ENCODE measurements around the gene SCARB1. TPM values are rescaled to one million over a fixed set of nuclear protein-coding genes. Genes with fewer than 3 reads are reported as not detected.

The SCARB1 gene
- total RNA-seq, 2 experiments from 2014 or later: 5.3 to 6.2 TPM

- POLR2A ChIA-PET: interaction anchor here (0.5 kb wide), 1 partner anchor 252 kb away, joined by 4 read pairs; no protein-coding TSS in a partner anchor
- peaks cover 11% of the 10 kb centered on the region for H3K27me3 Mint-ChIP-seq
- CTCF ChIA-PET: interaction anchor here (0.5 to 2.0 kb wide), 4 partner anchors 17 to 737 kb away, joined by 3 to 7 read pairs (median 4); no protein-coding TSS in a partner anchor
- H3K9me3 Mint-ChIP-seq: peaks cover 2% of the 10 kb centered on the region
- H3K4me3 Mint-ChIP-seq: no peak overlapping the region
- no peak overlapping the region for H3K27ac Mint-ChIP-seq
- DNase-seq: no peak
- peaks cover 34% of the 10 kb centered on the region for H3K4me1 Mint-ChIP-seq
- H3K36me3 Mint-ChIP-seq (ENCODE audit: low read depth): no peaks in the 10 kb centered on the region
Observed at GRCh38 chr12:124770728-124771127, 92.9 kb downstream of the SCARB1 start.

DNA sequence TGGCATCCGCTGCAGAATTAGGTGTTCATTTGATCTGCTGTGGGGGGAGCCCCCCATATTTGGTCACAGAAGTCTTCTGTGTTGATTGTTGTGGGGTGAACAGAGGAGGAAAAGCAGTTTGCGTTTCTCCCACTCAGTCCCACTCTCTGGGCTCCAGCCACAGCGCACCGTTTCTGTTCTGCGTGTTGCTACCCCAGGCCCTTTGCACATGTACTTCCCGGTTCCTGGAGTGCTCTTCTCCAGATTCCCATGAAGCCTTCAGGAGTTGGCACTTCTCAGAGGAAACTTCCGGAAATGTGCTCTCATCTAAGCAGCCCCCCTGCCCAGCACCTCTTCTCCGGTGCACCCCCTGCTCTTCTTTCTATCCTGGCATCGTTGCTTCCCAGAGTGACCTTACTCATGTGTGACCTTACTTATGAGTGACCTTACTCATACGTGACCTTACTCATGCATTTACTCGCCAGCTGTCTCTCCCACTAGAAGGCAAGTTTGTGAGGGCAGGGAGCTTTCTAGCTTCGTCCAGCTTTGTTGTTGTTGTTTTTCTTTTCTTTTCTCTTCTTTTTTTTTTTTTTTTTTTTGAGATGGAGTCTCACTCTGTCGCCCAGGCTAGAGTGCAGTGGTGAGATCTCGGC lies 93.7 kb downstream of the SCARB1 start:
- Mint-ChIP-seq H3K4me3 (no peak overlapping the region), H3K36me3 (ENCODE audit: low read depth) (no peaks in the 10 kb centered on the region), H3K4me1 (peaks cover 29% of the 10 kb centered on the region), H3K27me3 (peaks cover 11% of the 10 kb centered on the region), H3K9me3 (peaks cover 7% of the 10 kb centered on the region), H3K27ac (no peak overlapping the region)
- CTCF ChIA-PET: interaction anchor here (0.6 to 1.8 kb wide), 2 partner anchors 153 to 418 kb away, joined by 3 to 7 read pairs; no protein-coding TSS in a partner anchor
- POLR2A ChIA-PET: interaction anchor here (0.5 kb wide), 1 partner anchor 251 kb away, joined by 4 read pairs; no protein-coding TSS in a partner anchor
- DNase-seq: no peak

GRCh38 chr12:124769163-124769530 lies 94.5 kb downstream of the SCARB1 start:
- Mint-ChIP-seq H3K27ac (no peak overlapping the region), H3K36me3 (ENCODE audit: low read depth) (no peaks in the 10 kb centered on the region), H3K4me3 (no peak overlapping the region), H3K27me3 (peaks cover 11% of the 10 kb centered on the region), H3K9me3 (peaks cover 15% of the 10 kb centered on the region), H3K4me1 (peaks cover 20% of the 10 kb centered on the region)
- ChIA-PET POLR2A (no interaction called here), CTCF (no interaction called here)
- no peak for DNase-seq

DNA sequence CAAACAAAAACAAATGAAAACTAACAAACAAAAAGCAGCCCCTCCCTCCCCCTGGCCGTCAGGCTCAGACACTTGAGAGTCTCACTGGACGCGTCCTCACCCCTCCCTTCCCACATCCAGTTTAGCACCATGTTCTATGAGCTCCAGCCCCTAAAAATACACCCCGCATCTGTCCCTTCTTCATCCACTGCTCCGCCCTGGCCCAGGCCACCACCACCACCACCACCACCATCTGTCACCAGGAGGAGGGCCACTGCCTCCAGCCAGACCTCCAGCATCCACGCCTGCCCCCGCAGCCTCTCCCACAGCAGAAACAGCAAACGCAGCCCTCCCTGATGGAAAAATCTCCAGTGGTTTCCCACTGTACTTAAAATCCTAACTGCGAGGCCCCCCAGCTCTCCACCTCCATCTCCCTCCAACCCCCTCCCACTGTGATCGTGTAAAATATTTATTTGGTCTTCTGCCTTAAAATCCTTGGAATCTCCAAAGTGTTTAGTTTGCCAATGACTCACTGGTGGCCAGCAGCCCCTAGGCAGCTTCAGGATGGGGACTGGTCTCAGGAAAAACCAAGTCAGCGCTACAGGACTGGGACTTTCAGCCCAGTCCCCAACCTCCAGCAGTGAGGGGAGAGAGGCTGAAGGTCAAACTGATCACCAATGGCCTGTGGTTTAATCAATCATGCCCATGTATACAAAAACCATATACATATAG lies 95.1 kb downstream of the SCARB1 start:
- H3K36me3 Mint-ChIP-seq (ENCODE audit: low read depth): no peaks in the 10 kb centered on the region
- no peak overlapping the region for H3K4me3 Mint-ChIP-seq
- POLR2A ChIA-PET: no interaction called here

DNA sequence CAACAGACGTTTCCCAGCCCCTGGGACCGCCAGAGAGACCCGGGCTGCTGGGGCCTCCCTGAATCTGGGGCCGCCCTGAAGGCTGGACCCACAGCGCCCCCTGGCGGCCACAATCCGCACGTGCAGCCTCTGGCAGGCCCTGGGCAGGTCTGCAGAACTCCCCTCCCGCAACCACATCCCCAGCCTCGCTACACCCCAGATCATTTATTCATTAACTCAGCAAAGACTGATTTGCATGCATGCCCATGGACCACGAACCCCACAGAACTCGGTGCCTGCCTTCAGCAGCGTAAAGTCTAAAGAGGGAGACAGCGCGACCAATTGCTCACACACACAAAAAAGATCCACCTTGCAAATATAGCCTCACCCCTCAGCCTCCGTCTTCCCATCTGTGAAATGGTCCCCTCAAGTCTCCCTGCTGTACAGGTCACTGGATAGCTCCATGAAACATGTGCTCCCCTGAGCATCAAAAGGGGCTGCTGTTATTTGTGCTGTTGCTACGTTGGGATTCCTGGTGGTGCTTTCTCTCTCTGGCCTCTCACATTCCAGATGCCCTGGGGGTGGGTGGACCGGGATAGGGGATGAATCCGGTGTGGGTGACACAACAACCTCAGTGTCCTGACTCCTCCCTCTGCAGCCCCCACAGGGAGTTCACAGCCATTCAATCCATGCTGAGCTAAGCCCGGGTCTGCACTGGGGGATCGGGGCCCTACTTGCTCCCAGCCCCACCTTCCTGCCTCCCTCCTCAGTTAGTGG lies 96.4 kb downstream of the SCARB1 start:
- POLR2A ChIA-PET: no interaction called here
- peak; percentile 80 for DNase-seq
- Mint-ChIP-seq H3K4me3 (no peak overlapping the region), H3K4me1 (peaks cover 13% of the 10 kb centered on the region), H3K27ac (no peak overlapping the region), H3K27me3 (peaks cover 10% of the 10 kb centered on the region), H3K36me3 (ENCODE audit: low read depth) (no peaks in the 10 kb centered on the region), H3K9me3 (peaks cover 16% of the 10 kb centered on the region)
- CTCF ChIA-PET: interaction anchor here (0.6 to 1.0 kb wide), 3 partner anchors 11 to 739 kb away, joined by 3 read pairs; no protein-coding TSS in a partner anchor

More for the DNA sequence above, 95.1 kb downstream of the SCARB1 start:
- no peak for DNase-seq
- CTCF ChIA-PET: interaction anchor here (1.0 kb wide), 1 partner anchor 13 kb away, joined by 3 read pairs; no protein-coding TSS in a partner anchor
- Mint-ChIP-seq H3K4me1 (peaks cover 18% of the 10 kb centered on the region), H3K27ac (no peak overlapping the region), H3K9me3 (peaks cover 16% of the 10 kb centered on the region), H3K27me3 (peaks cover 11% of the 10 kb centered on the region)

DNA sequence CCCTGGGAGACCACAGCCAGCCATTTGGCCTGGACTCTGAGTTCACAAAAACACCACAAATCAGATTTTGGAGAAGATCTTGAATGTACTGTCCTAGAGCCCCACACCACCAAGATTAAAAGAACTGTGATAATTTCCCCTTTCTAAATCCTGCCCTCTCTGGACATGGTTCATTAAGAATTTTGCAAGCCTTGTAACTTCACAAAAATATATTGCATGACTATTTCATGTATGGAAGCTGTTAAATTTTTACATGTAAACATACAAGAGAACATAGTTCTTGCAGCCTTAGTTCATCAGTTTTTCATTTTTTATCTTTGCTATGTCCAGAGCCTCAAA lies 97.0 kb downstream of the SCARB1 start:
- CTCF ChIA-PET: interaction anchor here (1.0 to 1.5 kb wide), 2 partner anchors 8 to 739 kb away, joined by 3 to 4 read pairs; no protein-coding TSS in a partner anchor
- DNase-seq: no peak
- POLR2A ChIA-PET: no interaction called here
- Mint-ChIP-seq H3K4me3 (no peak overlapping the region), H3K4me1 (peaks cover 10% of the 10 kb centered on the region), H3K27me3 (peaks cover 8% of the 10 kb centered on the region), H3K9me3 (peaks cover 16% of the 10 kb centered on the region), H3K36me3 (ENCODE audit: low read depth) (no peaks in the 10 kb centered on the region), H3K27ac (no peak overlapping the region)

DNA sequence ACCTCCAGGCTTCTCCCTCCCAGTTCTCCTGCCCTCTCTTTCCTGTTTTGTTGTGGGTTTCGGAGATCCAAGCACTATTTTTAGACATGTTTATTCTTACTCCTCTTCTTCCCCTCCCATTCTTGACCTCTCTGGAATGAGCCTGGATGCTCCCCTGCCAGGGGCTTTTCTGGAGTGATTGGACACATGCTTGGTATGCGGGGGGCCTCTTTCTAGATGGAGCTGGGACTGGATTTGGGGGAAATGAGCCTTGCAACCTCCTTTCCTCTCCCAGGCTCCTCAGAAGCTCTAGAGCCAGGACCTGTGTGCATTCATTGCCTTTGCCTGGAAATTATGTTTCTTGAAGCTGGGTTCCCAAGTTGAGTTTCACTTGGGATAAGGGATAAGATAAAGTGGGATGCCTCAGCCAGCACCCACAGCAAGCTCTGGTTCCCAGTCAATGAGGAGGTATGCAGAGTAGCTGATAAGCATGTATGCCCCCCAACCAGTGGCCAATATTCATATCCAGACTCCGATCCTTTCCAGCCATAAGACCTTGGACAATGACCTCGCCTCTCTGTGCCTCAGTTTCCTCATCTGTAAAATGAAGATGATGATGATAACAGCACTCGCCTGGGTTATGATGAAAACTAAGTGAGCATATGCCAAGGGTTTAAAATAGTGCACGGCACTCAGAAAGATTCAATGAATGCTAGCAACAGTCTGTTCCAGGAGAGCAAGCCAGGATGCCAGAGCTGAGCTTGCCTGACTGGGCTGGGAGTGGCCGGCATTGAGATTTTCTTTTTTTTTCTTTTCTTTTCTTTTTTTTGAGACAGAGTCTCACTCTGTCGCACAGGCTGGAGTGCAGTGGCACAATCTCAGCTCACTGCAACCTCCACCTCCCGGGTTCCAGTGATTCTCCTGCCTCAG lies 97.8 kb downstream of the SCARB1 start:
- Mint-ChIP-seq H3K36me3 (ENCODE audit: low read depth) (no peaks in the 10 kb centered on the region), H3K9me3 (peaks cover 16% of the 10 kb centered on the region), H3K27ac (no peak overlapping the region), H3K4me3 (no peak overlapping the region), H3K27me3 (peaks cover 3% of the 10 kb centered on the region), H3K4me1 (peaks cover 9% of the 10 kb centered on the region)
- POLR2A ChIA-PET: no interaction called here
- CTCF ChIA-PET: interaction anchor here (0.6 to 1.5 kb wide), 4 partner anchors 8 to 738 kb away, joined by 3 to 4 read pairs (median 4); no protein-coding TSS in a partner anchor
- DNase-seq: no peak

GRCh38 chr12:124764870-124765580 lies 98.6 kb downstream of the SCARB1 start:
- Mint-ChIP-seq H3K9me3 (peaks cover 16% of the 10 kb centered on the region), H3K4me3 (no peak overlapping the region), H3K27ac (no peak overlapping the region), H3K4me1 (peaks cover 9% of the 10 kb centered on the region), H3K36me3 (ENCODE audit: low read depth) (no peaks in the 10 kb centered on the region), H3K27me3 (peaks cover 3% of the 10 kb centered on the region)
- CTCF ChIA-PET: interaction anchor here (0.6 to 1.5 kb wide), 3 partner anchors 9 to 721 kb away, joined by 3 to 4 read pairs (median 4); no protein-coding TSS in a partner anchor
- POLR2A ChIA-PET: no interaction called here
- DNase-seq: no peak

DNA sequence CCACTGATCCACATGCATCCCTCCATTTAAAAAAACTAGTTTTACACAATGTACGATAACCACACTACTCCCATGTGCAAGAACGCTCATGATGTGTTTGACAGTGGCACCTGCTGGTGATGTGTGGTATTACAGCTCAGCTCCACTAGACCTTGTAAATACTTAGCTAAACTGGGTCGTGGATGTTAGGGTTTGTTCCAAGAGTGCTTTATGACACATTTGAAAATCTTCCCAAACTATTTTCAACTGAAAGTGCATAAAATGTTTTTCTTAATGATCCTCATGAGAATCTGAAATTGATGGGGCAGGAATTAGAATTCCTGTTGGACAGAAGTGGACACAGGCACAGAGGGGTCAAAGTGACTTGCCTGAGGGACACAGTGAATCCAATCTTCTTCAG lies 99.2 kb downstream of the SCARB1 start:
- H3K36me3 Mint-ChIP-seq (ENCODE audit: low read depth): no peaks in the 10 kb centered on the region
- peaks cover 4% of the 10 kb centered on the region for H3K27me3 Mint-ChIP-seq
- POLR2A ChIA-PET: no interaction called here
- peaks cover 16% of the 10 kb centered on the region for H3K9me3 Mint-ChIP-seq
- no peak overlapping the region for H3K4me3 Mint-ChIP-seq
- no peak overlapping the region for H3K27ac Mint-ChIP-seq
- H3K4me1 Mint-ChIP-seq: peaks cover 9% of the 10 kb centered on the region
- CTCF ChIA-PET: interaction anchor here (0.7 kb wide), 1 partner anchor 720 kb away, joined by 3 read pairs; no protein-coding TSS in a partner anchor
- DNase-seq: peak; percentile 33

DNA sequence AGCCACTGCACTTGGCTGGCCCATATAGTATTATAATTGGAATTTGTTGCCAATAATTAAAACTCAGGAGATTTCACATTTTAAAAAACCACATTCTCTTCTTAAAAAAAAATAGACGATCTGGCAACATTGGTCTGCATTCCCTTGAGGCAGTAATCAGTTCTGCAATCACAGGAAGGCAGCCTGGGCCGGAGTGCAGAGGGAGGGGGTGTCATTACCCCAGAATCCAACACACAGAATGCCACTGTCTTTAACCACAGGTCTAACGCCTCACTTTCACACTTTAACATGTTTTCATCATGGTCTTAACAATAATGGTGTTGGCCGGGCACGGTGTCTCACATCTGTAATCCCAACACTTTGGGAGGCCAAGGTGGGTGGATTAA lies 100.1 kb downstream of the SCARB1 start:
- ChIA-PET CTCF (interaction anchor here (1.4 kb wide), 1 partner anchor 8 kb away, joined by 4 read pairs; no protein-coding TSS in a partner anchor), POLR2A (no interaction called here)
- no peak overlapping the region for H3K4me3 Mint-ChIP-seq
- peaks cover 9% of the 10 kb centered on the region for H3K4me1 Mint-ChIP-seq
- peaks cover 16% of the 10 kb centered on the region for H3K9me3 Mint-ChIP-seq
- DNase-seq: no peak
- no peak overlapping the region for H3K27ac Mint-ChIP-seq
- no peaks in the 10 kb centered on the region for H3K36me3 Mint-ChIP-seq (ENCODE audit: low read depth)
- H3K27me3 Mint-ChIP-seq: peaks cover 5% of the 10 kb centered on the region

- Mint-ChIP-seq H3K36me3 (ENCODE audit: low read depth) (no peaks in the 10 kb centered on the region), H3K9me3 (peaks cover 16% of the 10 kb centered on the region), H3K27ac (no peak overlapping the region), H3K4me3 (no peak overlapping the region), H3K27me3 (peaks cover 5% of the 10 kb centered on the region), H3K4me1 (peaks cover 9% of the 10 kb centered on the region)
- ChIA-PET CTCF (interaction anchor here (1.4 kb wide), 1 partner anchor 9 kb away, joined by 4 read pairs; no protein-coding TSS in a partner anchor), POLR2A (no interaction called here)
- DNase-seq: no peak
Observed at GRCh38 chr12:124762791-124763593, 100.7 kb downstream of the SCARB1 start.

All from activated CD4-positive, alpha-beta T cell treated with anti-CD3 and anti-CD28 coated beads, Interleukin-2, amount 10 ng/mL, durations not matched to agents 7 days and 5 days (primary cell).